Fibroblast of skin of left biceps (primary cell): ENCODE data around the gene UNC5A.

Experiments used
- DNase-seq, 2 experiments: peaks; one replicate each; pipeline ENCODE4 v3.0.0-alpha.2; 2013; ENCODE audit warnings: low read depth in 2 of 2

The UNC5A gene

GRCh38 chr5:176929654-176930053 lies 119.3 kb downstream of the UNC5A start:
- DNase-seq, result no peak
